Nephron (organoid): ENCODE measurements around the gene MUL1.
"Not testable (repeated sequence)": the region's sequence is repeated elsewhere in the genome, so short reads cannot be mapped to it uniquely, and the experiment has no call there.

Experiments used
- H3K27ac Mint-ChIP-seq, 3 experiments: 2 replicates each; pipeline ENCODE4 v1.8.0; 2020; ENCODE audit warnings: mixed read lengths in 3 of 3, mild to moderate bottlenecking in 2 of 3, moderate library complexity in 1 of 3
- H3K27me3 Mint-ChIP-seq: 2 replicates; pipeline ENCODE4 v1.8.0; 2021; ENCODE audit warnings: low read depth, mild to moderate bottlenecking, moderate library complexity, mixed read lengths
- H3K36me3 Mint-ChIP-seq: 2 replicates; pipeline ENCODE4 v1.8.0; 2020; ENCODE audit warnings: low read depth, mixed read lengths
- H3K4me1 Mint-ChIP-seq: 2 replicates; pipeline ENCODE4 v1.8.0; 2020; ENCODE audit warnings: mixed read lengths
- H3K4me3 Mint-ChIP-seq, 3 experiments: 2 replicates each; pipeline ENCODE4 v1.8.0; 2020; ENCODE audit warnings: mild to moderate bottlenecking in 3 of 3, mixed read lengths in 3 of 3, moderate library complexity in 2 of 3
- H3K9me3 Mint-ChIP-seq: 2 replicates; pipeline ENCODE4 v1.8.0; 2020; ENCODE audit warnings: mixed read lengths
- TF ChIP-seq, protein P1 (sequence below), 3 experiments: fragments of 200-600 bp; sonication (generic); IDR thresholded peaks; one replicate each; pipeline ENCODE4 v1.5.0; 2021; ENCODE audit warnings: antibody characterized with exemption in 3 of 3; ENCODE audit not compliant: unreplicated experiment in 3 of 3

The MUL1 gene

DNA sequence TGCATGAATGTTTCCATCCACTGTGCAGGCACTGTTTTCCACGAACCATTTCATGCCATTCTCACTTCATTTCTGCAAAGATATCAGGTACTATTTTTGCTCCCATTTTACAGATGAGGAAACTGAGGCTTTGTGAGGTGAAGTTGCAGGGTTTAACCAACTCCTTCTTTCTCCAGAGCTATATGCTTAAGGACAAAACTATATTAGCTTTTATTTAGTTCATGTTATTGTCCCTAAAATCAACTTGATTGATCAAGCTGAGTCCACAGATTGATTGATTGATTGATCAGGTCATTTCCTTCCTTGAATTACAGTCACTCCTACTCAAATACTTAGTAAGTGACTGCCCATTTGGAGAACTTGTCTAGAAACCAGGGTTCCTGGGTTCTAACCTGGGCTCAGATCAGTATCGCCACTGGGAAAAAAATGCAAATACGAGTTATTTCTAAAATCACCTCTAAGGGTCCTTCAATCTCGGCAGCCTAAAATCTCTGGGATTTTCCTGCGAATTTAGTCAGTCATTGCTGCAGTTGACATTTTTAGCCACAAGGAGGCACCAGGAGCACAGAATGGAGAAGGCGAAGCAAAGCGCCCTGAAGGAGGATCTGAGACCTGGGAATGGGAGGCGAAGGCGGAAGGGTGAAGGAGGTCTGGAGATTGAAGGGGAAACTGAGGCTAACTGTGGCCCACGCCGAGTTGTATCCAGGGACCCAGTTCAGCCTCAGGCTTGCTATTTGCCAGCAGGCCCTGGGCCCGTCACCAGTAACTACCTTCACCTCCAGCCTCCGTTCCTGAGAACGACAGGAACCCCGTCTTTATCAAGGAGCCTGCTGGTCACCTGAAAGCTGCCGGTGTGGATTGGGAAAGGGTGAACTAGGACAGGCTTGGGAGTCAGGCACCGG is 14.3 kb upstream of the MUL1 start:
- TF ChIP-seq, protein P1, sequence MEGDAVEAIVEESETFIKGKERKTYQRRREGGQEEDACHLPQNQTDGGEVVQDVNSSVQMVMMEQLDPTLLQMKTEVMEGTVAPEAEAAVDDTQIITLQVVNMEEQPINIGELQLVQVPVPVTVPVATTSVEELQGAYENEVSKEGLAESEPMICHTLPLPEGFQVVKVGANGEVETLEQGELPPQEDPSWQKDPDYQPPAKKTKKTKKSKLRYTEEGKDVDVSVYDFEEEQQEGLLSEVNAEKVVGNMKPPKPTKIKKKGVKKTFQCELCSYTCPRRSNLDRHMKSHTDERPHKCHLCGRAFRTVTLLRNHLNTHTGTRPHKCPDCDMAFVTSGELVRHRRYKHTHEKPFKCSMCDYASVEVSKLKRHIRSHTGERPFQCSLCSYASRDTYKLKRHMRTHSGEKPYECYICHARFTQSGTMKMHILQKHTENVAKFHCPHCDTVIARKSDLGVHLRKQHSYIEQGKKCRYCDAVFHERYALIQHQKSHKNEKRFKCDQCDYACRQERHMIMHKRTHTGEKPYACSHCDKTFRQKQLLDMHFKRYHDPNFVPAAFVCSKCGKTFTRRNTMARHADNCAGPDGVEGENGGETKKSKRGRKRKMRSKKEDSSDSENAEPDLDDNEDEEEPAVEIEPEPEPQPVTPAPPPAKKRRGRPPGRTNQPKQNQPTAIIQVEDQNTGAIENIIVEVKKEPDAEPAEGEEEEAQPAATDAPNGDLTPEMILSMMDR (IDR thresholded peaks at IDR 0.05; ENCODE audit: unreplicated experiment in 3 of 3): peak; percentile 83 to 93 (median 87)
- no peaks in the 10 kb centered on the region for H3K4me1 Mint-ChIP-seq
- H3K4me3 Mint-ChIP-seq: no peak overlapping the region
- no peaks in the 10 kb centered on the region for H3K9me3 Mint-ChIP-seq
- H3K27me3 Mint-ChIP-seq: peaks cover 36% of the 10 kb centered on the region
- no peak overlapping the region for H3K27ac Mint-ChIP-seq
- H3K36me3 Mint-ChIP-seq: no peaks in the 10 kb centered on the region

DNA sequence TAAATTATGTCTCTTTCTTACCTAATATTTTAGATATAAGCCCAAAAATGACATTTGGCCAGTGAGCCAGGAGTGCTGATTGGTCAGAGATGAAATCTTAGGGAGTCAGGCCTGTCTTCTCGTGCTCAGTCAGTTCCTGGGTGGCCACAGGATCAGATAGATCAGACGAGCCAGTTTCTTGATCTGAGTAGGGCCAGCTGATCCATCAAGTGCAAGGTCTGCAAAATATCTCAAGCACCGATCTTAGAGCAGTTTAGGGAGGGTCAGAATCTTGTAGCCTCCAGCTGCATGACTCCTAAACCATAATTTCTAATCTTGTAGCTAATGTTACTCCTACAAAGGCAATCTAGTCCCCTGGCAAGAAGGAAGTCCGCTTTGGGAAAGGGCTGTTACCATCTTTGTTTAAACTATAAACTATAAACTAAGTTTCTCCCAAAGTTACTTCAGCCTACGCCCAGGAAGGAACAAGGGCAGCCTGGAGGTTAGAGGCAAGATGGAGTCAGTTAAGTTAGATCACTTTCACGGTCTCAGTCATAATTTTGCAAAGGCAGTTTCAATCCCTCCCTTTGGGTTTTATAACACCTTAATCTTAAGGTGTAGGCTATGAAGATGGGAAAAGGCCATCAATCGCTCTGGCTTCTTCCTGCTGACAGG is 11.8 kb upstream of the MUL1 start:
- H3K36me3 Mint-ChIP-seq, H3K9me3 Mint-ChIP-seq, H3K4me3 Mint-ChIP-seq: not testable (repeated sequence)

DNA sequence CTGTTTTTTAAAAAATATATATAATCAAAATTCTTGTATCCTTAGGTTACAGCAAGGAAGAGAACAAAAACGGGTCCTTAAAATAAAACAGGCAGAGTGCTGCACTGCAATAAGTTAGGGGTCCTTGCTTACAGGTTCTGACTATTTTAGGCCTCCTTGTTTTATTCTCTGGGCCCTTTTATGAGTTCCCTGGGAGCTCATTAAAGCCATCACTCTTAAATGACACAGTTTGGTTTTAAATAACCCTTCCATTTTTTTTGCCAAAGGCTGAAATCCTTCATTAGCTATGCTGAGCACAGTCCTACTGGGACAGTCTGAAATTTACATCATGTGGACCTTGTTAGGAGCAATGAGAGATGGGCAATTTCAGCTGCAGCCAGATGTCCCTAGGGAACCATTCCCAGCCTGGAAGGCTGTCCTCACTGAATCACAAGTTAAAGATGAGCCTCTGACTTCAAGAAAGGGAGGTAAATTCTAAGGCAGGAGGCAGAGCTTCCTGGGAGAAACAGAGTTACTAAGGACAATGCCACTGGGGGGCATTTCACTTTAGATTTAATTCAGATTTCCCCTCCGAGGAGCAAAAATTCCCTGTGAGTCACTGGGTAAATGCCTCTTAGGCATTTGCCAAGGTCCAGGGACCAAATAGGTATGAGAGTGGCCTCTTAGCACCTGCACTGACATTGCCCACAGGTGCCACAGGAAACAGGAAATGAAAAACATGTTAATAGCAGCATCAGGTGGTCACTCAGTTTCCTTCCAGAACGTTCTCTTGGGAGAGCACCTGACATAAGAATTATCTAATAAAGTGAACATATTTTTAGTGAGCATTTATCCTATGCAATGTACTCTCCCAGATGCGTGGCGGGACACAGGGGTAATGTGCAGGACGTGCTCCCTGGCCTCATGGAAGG is 3.8 kb upstream of the MUL1 start:
- TF ChIP-seq, protein P1 (IDR thresholded peaks at IDR 0.05; ENCODE audit: unreplicated experiment in 3 of 3): no peak
- H3K9me3 Mint-ChIP-seq: no peaks in the 10 kb centered on the region
- no peaks in the 10 kb centered on the region for H3K36me3 Mint-ChIP-seq
- peaks cover 19% of the 10 kb centered on the region for H3K27me3 Mint-ChIP-seq
- H3K27ac Mint-ChIP-seq: no peak overlapping the region
- peaks cover 7% of the 10 kb centered on the region for H3K4me1 Mint-ChIP-seq
- H3K4me3 Mint-ChIP-seq: no peak overlapping the region

More for the DNA sequence above, 11.8 kb upstream of the MUL1 start:
- H3K4me1 Mint-ChIP-seq, H3K27ac Mint-ChIP-seq: not testable (repeated sequence)
- peaks cover 23% of the 10 kb centered on the region for H3K27me3 Mint-ChIP-seq

DNA sequence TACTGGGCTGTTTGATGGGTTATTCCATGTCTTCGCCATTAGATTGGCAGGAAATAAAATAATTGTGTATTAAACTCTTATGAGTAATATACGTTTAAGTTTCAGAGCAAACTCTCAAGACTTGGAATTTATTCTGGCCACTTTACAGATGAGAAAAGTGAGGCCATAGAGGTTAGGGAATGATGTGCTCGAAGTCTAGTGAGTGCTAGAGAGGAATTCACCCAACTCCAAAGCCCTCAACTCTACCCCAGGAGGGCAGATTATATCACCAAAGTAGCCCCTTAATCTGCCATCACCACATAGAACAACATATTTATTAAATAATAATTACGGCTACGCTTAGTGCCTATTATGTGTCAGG is 440 bp upstream of the MUL1 start:
- peaks cover 3% of the 10 kb centered on the region for H3K36me3 Mint-ChIP-seq
- H3K4me3 Mint-ChIP-seq: peak overlapping the region; percentile 87 to 96 (median 88)
- TF ChIP-seq, protein P1 (IDR thresholded peaks at IDR 0.05; ENCODE audit: unreplicated experiment in 3 of 3): no peak
- H3K27me3 Mint-ChIP-seq: peaks cover 9% of the 10 kb centered on the region
- H3K4me1 Mint-ChIP-seq: peaks cover 7% of the 10 kb centered on the region
- peak overlapping the region; percentile 3 to 86 (median 48) for H3K27ac Mint-ChIP-seq
- no peaks in the 10 kb centered on the region for H3K9me3 Mint-ChIP-seq

DNA sequence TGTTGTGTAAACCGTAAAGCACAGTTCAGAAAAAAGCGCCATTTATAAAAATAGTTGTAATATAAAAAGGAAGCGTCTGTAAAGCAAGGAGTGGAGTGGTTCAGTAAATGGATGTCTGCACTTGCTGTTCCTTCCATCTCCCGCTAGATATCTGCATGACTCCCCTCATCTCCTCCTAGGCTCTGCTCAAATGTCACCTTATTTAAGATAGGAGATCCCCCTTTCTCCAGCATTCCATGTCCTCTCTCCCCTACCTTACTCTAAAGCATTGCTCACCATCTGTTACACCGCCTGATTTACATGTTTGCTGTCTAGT is 745 bp downstream of the MUL1 start:
- peak overlapping the region; percentile 3 to 86 (median 48) for H3K27ac Mint-ChIP-seq
- peak overlapping the region; percentile 87 to 96 (median 88) for H3K4me3 Mint-ChIP-seq
- H3K27me3 Mint-ChIP-seq: peaks cover 9% of the 10 kb centered on the region
- TF ChIP-seq, protein P1 (IDR thresholded peaks at IDR 0.05; ENCODE audit: unreplicated experiment in 3 of 3): no peak
- H3K9me3 Mint-ChIP-seq: no peaks in the 10 kb centered on the region
- H3K4me1 Mint-ChIP-seq: peaks cover 7% of the 10 kb centered on the region
- peaks cover 3% of the 10 kb centered on the region for H3K36me3 Mint-ChIP-seq

DNA sequence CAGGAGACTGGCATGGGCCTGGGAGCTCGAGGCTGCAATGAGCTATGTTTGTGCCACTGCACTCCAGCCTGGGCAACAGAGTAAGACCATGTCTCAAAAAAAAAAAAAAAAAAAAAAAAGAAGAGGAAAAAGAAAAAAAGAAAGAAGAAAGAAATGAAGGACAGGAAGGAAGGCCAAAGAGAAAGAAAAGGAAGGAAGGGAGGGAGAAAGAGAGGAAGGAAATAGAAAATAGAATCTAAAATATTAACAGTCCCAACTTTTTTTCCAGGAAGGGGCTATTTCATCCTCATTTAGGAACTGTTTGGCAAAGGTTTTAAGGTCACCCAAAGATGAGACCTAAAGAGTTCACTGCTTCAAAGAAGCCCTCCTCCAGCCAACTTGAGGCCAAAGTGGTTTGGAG is 2.5 kb downstream of the MUL1 start:
- Mint-ChIP-seq H3K9me3 (no peaks in the 10 kb centered on the region), H3K4me3 (peak overlapping the region; percentile 67 to 76 (median 69)), H3K4me1 (peaks cover 7% of the 10 kb centered on the region), H3K36me3 (peaks cover 11% of the 10 kb centered on the region), H3K27me3 (no peaks in the 10 kb centered on the region), H3K27ac (no peak overlapping the region)
- TF ChIP-seq, protein P1 (IDR thresholded peaks at IDR 0.05; ENCODE audit: unreplicated experiment in 3 of 3): no peak
